Measurements from ENCODE around the gene TSPAN10. TPM values are rescaled to one million over a fixed set of nuclear protein-coding genes. Genes with fewer than 3 reads are reported as not detected.

TSPAN10 gene
- total and polyA plus RNA-seq, 2 of the 13 experiments (the other 11 are each of a cell fraction or from before 2014, with no cell fraction given) = 0.54 to 0.75 TPM

DNA sequence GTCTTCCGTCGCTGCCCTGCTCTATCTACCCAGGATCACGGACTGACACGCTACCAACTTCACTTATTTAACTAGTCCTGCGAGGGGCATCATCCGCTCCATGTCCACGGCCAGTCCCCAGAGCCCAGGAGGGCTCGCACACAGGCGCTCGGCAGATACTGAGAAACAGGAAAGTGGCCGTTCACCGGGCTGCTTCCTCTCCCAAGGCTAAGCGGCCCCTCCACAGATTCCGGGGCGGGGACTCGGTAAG is 29.0 kb downstream of the TSPAN10 start (continued):
- TF ChIP-seq SNRNP70 (IDR thresholded peaks at IDR 0.05; ENCODE audit: low read depth, low read length) = no peak
- peak; percentile 24; the same call in 1 of the 2 replicates for TF ChIP-seq NFE2L1 (CRISPR knock-in tag; IDR thresholded peaks at IDR 0.05; ENCODE audit: borderline replicate concordance)
- TF ChIP-seq ZNF354B (CRISPR knock-in tag; IDR thresholded peaks at IDR 0.05) = no peak
- no peak for TF ChIP-seq ELF1 (CRISPR knock-in tag; IDR thresholded peaks at IDR 0.05)
- TF ChIP-seq ZBTB7A (CRISPR knock-in tag; IDR thresholded peaks at IDR 0.05) = no peak
- TF ChIP-seq TIGD3 (CRISPR knock-in tag; IDR thresholded peaks at IDR 0.05; ENCODE audit: borderline replicate concordance) = no peak
- TF ChIP-seq ISL2 (CRISPR knock-in tag; IDR thresholded peaks at IDR 0.05) = no peak
- TF ChIP-seq RARA (CRISPR knock-in tag; IDR thresholded peaks at IDR 0.05) = no peak
- TF ChIP-seq RAD51 (IDR thresholded peaks at IDR 0.05; ENCODE audit: borderline replicate concordance) = no peak
- no peak for TF ChIP-seq ZNF784 (CRISPR knock-in tag; IDR thresholded peaks at IDR 0.05; ENCODE audit: borderline replicate concordance)
- TF ChIP-seq ZNF841 (CRISPR knock-in tag; IDR thresholded peaks at IDR 0.05; ENCODE audit: borderline replicate concordance) = no peak
- no peak for TF ChIP-seq E2F2 (CRISPR knock-in tag; IDR thresholded peaks at IDR 0.05; ENCODE audit: borderline replicate concordance)
- TF ChIP-seq HDAC6 (IDR thresholded peaks at IDR 0.05; ENCODE audit: low read depth, low read length) = no peak
- TF ChIP-seq NR0B2 (CRISPR knock-in tag; IDR thresholded peaks at IDR 0.05) = no peak
- no peak; the same call in 1 of the 2 replicates for TF ChIP-seq ZFY (CRISPR knock-in tag; IDR thresholded peaks at IDR 0.05)
- TF ChIP-seq CBX2 (IDR thresholded peaks at IDR 0.05; ENCODE audit: low read depth, low read length) = no peak
- TF ChIP-seq CBX2 (CRISPR knock-in tag; IDR thresholded peaks at IDR 0.05; ENCODE audit: low read depth) = no peak
- TF ChIP-seq SSRP1 (CRISPR knock-in tag; IDR thresholded peaks at IDR 0.05) = peak; percentile 59; the same call in 1 of the 2 replicates
- TF ChIP-seq ZHX2 (IDR thresholded peaks at IDR 0.05; ENCODE audit: low read depth) = no peak
- no peak for TF ChIP-seq ZHX2 (CRISPR knock-in tag; IDR thresholded peaks at IDR 0.05; ENCODE audit: borderline replicate concordance)
- TF ChIP-seq ZFP82 (CRISPR knock-in tag; IDR thresholded peaks at IDR 0.05; ENCODE audit: borderline replicate concordance) = no peak
- no peak for TF ChIP-seq POLR2AphosphoS2 (IDR thresholded peaks at IDR 0.05; ENCODE audit: low read depth, low read length)
- TF ChIP-seq PAX8 (CRISPR knock-in tag; IDR thresholded peaks at IDR 0.05; ENCODE audit: borderline replicate concordance) = no peak
- no peak for TF ChIP-seq TBX3 (IDR thresholded peaks at IDR 0.05; ENCODE audit: borderline replicate concordance)

Measured in HepG2 (cell line).